ENCODE data around the gene DLL3.
"Not testable (repeated sequence)": the region's sequence is repeated elsewhere in the genome, so short reads cannot be mapped to it uniquely, and the experiment has no call there.

Gene DLL3, protein sequence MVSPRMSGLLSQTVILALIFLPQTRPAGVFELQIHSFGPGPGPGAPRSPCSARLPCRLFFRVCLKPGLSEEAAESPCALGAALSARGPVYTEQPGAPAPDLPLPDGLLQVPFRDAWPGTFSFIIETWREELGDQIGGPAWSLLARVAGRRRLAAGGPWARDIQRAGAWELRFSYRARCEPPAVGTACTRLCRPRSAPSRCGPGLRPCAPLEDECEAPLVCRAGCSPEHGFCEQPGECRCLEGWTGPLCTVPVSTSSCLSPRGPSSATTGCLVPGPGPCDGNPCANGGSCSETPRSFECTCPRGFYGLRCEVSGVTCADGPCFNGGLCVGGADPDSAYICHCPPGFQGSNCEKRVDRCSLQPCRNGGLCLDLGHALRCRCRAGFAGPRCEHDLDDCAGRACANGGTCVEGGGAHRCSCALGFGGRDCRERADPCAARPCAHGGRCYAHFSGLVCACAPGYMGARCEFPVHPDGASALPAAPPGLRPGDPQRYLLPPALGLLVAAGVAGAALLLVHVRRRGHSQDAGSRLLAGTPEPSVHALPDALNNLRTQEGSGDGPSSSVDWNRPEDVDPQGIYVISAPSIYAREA

DNA sequence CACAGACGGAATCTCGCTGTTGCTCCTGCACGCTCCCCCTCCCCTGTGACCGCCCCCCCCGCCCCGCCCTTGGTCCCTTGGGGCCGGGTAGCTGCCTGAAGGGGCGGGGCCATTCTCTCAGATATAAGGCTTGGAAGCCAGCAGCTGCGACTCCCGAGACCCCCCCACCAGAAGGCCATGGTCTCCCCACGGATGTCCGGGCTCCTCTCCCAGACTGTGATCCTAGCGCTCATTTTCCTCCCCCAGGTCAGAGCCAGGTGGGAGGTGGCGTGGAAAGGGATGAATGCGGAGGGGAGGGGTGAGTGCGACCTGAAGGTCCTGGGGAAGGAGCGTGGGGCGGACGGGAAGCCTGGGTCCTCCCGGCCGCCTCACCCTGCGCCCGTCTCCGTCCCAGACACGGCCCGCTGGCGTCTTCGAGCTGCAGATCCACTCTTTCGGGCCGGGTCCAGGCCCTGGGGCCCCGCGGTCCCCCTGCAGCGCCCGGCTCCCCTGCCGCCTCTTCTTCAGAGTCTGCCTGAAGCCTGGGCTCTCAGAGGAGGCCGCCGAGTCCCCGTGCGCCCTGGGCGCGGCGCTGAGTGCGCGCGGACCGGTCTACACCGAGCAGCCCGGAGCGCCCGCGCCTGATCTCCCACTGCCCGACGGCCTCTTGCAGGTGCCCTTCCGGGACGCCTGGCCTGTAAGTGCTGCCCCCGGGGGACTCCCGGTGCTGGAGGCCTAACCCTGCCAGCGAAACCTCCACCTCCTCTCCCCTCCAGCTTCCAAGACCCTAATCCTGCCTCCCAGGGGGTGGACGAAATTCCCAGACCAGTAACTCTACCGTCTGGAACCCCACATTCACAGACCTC is at the start of gene DLL3:
Gene DLL3, plus strand, starts transcription at position 150 of the 845 bp plus-strand sequence. Its CDS starts 28 bp downstream, at position 178.
- DNase-seq (ENCODE audit: low read depth): no peak

DNA sequence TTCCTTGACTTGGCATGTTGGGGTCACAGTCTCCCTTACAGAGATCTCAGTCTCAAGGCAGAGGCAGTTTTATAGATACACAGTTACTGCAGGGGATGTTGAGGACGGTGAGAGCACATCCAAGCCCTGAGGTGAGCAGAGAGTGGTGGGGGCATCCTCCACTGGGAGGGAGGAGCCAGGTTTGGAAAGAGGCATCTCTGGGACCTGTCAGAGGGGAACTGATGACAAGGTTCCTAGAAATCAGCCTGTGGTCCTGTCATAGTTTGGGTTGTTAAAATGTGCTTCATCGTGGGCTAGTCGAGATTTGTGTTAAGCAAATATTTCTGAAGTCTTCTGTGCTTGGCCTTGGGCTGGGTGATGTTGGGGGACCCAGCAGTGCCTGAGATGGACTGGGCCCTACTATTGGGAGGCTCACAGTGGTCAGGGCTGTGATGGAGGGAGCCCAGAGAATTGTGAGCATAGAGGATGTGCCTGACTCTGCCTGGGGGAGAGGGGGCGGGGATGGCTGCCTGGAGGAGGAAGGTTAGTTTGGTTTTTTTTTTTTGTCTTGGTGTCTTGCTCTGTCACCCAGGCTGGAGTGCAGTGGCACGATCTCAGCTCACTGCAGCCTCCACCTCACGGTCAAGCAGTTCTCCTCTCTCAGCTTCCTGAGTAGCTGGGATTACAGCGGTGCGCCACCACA is 49.5 kb upstream of the DLL3 start:
- DNase-seq (ENCODE audit: low read depth): no peak

DNA sequence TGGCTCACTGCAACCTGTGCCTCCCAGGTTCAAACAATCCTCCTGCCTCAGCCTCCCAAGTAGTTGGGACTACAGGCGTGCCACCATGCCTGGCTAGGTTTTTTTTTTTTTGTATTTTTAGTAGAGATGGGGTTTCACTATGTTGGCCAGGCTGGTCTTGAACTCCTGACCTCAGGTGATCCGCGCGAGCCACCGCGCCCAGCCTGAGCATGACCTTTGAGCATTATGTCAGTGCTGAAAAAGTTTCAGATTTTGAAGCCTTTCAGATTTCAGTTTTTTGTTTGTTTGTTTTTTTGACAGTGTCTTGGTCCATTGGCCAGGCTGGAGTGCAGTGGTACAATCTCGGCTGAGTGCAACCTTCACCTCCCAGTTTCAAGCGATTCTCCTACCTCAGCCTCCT is 47.5 kb upstream of the DLL3 start:
- not testable (repeated sequence) for DNase-seq (ENCODE audit: low read depth)

DNA sequence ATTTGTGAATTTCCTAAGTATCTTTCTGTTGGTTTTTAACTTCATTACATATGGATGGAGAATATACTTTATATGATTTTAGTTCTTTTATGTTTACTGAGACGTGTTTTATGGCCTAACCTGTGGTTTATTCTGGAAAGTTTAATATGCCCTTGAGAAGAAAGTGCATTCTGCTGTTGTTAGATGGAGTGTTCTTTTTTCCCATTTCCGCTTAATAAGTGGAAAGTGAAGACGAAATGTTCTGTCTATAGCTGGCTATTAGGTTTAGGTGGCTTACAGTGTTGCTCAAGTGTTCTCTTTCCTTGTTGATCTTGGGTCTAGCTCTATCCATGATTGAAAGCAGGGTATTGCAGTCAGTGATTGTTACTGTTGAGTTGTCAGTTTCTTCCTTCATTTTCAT is 35.3 kb upstream of the DLL3 start:
- DNase-seq (ENCODE audit: low read depth): no peak

DNA sequence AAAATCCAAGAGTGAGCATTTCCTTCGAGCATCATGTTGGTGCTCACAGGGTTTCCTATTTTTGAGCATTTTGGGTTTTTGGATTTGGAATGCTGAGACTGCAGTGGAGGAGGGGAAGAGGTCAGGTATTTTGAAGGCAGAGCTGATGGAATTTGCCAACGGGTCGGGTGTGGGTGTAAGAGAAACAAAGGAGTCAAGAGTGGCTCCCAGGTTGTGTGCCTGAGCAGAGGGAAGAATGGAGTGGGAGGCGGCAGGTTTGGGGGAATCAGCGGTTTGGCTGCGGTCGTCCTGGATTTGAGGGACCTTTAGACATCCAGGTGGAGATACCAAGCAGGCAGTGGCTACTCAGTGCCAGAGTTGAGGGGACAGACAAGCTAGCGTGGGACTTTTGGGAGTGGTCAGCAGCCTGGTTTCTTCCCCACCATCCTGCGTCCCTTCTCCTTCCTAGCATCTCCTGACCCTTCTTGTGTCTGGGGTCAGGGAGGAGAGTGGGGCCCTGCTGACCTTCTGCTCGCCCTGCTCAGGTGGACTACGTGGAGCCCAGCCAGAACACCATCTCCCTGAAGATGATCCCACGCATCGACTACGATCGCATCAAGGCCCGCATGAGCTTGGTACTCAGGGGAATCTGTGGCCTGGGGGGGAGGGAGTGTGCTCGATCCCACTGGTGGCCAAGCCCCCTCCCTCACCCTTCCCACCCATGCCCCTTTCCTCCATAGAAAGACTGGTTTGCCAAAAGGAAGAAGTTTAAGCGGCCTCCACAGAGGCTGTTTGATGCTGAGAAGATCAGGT is 32.6 kb upstream of the DLL3 start:
- DNase-seq (ENCODE audit: low read depth): no peak

DNA sequence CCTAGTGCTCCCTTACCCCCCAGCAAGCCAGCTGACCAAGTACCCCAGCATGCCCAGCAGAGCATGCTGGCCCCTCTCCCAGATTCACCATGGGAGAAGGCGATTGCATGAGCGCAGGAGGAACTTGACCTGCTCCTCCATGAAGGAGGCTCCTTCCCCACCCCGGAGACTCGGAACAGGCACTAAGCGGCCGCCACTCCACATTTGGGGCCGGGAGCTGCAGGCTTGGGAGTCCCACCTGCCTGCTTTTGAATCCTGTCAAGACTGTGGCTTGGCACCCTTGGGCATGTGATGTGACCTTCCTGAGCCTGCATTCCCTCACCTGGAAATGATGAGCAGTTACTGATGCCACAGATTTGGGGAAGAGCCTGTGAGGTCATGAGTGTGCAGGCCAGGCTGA is 30.8 kb upstream of the DLL3 start:
- no peak for DNase-seq (ENCODE audit: low read depth)

DNA sequence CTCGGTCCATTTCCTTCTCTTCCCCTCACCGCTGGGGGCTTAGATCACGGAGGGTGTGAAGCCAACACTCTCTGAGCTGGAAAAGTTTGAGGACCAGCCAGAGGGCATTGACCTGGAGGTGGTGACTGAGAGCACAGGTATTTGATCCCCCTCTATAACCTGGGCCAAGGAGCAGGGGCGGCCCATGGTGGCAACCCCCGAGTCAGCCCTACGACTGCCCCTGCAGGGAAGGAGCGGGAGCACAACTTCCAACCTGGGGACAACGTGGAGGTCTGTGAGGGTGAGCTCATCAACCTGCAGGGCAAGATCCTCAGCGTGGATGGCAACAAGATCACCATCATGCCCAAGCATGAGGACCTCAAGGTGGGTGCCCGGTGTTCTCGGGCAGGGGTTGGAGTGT is 29.7 kb upstream of the DLL3 start:
- DNase-seq (ENCODE audit: low read depth): no peak

DNA sequence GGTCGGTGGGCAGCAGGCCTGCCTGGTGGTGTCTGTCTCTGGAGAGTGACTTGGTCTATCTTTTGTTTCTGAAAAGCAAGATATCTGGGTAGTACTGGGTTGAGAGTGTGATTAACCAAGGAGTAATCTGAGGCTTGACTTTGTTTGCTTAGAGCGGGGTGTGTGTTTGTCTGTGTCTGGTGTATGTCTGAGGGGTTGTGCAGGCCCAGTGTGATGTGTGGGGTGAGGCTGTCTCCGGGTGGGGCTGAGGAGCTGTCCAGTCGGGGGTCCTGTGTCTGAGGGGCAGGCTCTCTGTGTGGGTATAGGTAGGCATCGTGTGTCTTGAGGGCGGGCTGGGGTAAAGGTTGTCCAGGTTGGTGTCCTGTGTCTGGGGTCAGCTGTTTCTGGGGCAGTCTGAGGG is 29.2 kb upstream of the DLL3 start:
- DNase-seq (ENCODE audit: low read depth): no peak

DNA sequence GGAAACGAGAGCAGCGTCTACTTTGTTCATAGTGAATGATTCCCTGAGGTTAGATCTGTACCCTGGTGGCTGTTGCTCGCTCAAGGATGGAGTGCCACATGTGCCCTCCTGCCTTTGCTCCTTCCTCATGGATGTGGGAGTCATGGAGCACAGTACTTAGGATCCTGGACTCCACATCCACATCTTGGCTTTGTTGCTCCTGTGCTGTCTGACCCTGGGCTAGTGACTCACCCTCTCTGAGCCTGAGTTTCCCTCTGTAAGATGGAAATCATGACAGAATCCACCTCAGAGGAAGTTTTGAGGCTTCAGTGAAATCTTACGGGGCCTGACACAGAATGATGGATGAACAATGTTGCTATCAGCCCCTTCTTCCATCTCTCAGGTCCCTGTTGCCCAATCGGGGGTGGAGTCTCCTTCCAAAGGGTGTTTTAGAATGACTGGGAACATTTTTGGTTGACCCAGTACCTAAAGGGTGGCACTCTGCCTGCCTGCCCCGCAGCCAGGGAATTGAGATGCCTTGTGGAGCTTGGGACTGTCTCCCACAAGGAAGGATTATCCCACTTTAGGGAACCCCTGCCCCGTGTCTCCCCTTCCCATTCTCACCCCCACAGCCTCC is 27.9 kb upstream of the DLL3 start:
- no peak for DNase-seq (ENCODE audit: low read depth)

DNA sequence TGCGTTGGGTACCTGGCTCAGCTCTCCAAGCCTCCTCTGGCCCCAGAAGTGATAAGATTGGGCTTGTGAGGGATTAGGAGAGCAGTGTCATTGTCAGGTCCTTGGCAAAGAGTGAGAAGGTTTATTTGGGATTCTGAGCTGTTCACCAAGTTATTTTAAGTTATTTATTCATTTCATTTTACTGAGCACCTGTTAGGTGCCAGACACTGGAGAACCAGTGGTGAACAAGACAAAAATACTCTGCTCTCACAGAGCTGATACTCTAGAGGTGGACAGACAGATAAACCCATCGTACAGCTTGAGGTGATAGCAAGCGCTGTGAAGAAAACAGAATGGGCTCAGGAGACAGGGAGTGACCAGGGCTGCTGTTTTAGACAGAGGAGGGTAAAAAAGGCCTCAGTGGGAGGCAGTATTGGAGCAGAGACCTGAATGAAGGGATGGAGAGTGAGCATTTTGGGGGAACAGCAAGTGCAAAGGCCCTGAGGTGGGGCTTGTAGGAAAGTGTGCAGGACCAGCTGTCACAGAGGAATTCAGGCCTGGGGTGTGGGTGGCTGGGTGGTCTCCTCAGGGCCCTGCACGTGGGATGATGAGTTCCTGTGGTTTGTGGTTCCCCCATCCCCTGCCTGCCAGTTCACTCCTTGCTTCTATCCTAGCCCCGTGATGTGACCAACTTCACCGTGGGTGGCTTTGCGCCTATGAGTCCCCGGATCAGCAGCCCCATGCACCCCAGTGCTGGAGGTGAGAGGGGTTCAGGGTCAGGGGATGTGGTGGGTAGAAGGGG is 26.8 kb upstream of the DLL3 start:
- DNase-seq (ENCODE audit: low read depth): no peak

DNA sequence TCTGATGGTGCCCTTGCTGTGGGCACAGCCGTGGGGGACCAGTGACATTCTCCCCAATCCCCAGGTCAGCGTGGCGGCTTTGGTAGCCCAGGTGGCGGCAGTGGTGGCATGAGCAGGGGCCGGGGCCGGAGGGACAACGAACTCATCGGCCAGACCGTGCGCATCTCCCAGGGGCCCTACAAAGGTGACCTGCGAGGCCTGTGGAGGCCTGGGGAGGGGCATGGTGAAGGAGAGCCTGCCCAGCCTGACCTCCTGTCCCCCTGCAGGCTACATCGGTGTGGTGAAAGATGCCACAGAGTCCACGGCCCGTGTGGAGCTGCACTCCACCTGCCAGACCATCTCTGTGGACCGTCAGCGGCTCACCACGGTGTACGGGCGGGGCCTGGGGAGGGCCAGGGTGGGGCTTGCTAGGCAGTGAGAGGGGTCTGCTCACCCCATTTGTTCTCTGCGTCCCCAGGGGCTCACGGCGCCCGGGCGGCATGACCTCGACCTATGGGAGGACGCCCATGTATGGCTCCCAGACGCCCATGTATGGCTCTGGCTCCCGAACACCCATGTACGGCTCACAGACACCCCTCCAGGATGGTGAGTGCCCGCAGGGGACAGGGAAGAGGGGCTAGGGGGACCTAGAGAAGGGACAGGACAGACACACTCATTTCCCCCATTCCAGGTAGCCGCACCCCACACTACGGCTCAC is 25.9 kb upstream of the DLL3 start:
- no peak for DNase-seq (ENCODE audit: low read depth)

DNA sequence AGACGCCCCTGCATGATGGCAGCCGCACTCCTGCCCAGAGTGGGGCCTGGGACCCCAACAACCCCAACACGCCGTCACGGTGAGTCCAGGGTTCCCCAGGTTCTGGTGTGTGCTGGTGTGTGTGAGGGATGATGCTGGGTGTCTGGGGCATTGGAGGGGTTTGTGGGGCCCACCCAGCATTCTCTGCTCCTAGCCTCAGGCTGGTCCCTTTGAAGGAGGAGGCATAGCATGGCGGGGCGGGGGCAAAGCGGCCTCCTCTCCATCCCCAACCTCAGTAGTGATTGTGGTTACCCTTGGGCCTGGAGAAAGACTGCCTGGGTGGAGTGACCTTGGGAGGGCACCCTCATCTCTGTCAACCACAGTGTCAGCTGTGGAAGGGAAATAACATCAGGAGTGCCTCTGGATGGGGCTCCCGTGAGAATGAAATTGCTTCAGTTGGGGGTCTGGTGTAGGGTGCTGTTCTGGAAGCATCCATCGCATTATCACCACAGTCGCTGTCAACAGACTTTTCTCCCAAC is 25.2 kb upstream of the DLL3 start:
- no peak for DNase-seq (ENCODE audit: low read depth)

DNA sequence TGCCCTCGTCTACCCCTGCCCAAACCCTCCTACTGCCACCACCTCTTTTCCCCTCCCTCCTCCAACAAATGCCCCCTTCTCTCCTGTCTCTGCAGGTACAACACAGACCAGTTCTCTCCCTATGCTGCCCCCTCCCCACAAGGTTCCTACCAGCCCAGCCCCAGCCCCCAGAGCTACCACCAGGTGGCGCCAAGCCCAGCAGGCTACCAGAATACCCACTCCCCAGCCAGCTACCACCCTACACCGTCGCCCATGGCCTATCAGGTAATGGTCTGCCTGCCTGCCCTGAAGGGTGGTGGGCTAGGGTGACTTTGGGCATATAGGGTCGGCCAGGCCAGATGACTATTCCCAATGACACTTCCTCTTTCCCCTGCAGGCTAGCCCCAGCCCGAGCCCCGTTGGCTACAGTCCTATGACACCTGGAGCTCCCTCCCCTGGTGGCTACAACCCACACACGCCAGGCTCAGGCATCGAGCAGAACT is 24.6 kb upstream of the DLL3 start:
- DNase-seq (ENCODE audit: low read depth): peak; percentile 53

DNA sequence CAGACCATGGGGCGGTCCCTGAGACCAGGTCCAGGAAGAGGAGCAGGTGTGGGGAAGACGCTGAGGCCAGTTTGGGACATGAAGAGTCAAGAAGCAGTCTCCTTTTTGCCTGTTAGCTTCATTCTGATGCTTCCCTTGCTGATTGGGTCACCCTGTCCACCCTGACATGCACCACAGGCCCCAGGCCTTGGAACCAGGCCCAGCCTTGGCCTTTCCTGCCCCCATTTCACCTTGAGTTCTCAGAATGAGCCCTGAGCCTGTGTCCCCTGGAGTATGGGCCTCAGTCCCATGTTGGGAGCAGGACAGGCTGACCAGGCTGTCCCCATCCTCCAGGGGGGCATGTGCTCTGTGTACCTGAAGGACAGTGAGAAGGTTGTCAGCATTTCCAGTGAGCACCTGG is 23.0 kb upstream of the DLL3 start:
- DNase-seq (ENCODE audit: low read depth): no peak

DNA sequence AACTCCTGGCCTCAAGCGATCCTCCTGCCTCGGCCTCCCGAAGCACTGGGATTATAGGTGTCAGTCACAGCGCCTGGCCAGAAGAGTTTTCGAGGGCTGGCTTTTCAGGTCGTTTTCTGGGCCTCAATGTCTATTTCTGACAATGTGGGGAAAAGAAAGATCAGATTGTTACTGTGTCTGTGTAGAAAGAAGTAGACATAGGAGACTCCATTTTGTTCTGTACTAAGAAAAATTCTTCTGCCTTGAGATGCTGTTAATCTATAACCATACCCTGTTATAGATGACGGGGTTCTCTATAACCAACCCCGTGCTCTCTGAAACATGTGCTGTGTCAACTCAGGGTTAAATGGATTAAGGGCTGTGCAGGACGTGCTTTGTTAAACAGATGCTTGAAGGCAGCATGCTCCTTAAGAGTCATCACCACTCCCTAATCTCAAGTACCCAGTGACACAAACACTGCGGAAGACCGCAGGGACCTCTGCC is 19.4 kb upstream of the DLL3 start:
- DNase-seq (ENCODE audit: low read depth): not testable (repeated sequence)

DNA sequence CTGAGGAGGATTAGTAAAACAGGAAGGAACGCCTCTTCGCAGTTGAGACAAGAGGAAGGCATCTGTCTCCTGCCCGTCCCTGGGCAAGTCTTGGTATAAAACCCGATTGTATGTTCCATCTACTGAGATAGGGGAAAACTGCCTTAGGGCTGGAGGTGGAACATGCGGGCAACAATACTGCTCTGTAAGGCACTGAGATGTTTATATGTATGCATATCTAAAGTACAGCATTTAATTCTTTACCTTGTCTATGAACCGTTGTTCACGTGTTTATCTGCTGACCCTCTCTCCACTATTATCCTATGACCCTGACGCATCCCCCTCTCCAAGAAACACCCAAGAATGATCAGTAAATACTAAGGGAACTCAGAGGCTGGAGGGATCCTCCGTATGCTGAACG is 18.8 kb upstream of the DLL3 start:
- no peak for DNase-seq (ENCODE audit: low read depth)

DNA sequence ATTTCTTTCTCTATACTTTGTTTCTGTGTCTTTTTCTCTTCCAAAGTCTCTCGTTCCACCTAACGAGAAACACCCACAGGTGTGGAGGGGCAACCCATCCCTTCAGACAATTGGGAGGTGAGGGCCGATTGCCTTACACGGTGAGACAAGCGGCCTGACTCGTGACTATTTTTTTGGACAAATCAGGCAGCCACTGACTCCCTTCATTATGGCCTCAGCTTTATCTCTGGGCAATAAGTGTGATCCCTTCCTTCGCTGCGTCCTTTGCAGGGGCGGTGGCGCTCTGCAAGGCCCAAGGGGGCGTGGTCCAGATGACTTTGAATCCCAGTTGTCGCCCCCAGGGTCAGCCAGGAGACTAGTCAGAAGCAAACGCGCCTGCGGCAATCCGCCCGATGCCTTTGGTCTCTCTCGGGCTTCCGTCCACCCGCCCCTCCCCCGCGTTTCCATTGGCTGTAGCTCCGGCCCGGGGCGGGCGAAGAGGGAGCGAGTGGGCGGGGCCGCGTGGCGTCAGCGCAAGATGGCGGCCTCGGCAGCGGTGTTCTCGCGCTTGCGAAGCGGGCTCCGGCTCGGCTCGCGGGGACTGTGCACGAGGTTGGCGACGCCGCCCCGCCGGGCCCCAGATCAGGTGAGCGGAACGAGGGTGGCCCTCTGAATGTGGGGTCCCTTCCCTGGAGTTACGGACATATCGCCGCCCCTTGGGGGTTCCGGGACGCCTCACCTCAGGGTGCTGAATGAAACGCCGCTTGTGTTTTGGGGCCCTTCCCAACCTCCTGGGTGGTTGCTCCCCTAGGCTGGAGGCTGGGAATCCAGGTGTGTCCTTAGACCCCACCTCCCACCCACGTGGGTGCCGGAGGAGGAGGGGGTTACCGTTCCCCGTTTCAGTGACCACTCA is 18.2 kb upstream of the DLL3 start, which contains the start of gene TIMM50:
Gene TIMM50, plus strand, starts transcription at position 502 of the 892 bp plus-strand sequence. Its CDS starts 16 bp downstream, at position 518.
- peak; percentile 95 for DNase-seq (ENCODE audit: low read depth)

DNA sequence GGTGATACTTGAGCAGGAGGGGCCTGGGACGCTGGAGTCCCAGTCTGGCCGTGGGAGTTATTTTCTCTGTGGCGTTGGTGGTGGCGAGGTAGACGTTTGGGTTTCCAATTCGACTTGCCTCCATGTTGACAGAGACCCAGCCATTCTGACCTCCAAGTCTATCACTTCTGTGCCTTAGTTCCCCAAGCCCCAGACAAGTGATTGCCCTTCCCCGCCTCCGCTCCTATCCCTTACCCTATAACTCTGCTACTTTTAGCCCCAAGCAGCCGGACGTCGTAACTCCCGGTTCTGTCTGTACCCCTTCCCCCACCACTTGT is 17.6 kb upstream of the DLL3 start:
- no peak for DNase-seq (ENCODE audit: low read depth)

All from activated T-helper 1 cell treated with Interleukin-2 at 50 U/mL for 16 hours (primary cell).